ENCODE results near the gene ADAMTS17. TPM values are rescaled to one million over a fixed set of nuclear protein-coding genes. Genes with fewer than 3 reads are reported as not detected.

The ADAMTS17 gene
- total RNA-seq, 1 donor from 2014 or later, result 6.2 TPM

- Histone ChIP-seq H3K9me3 (peaks cover 5% of the 10 kb centered on the region), H3K27me3 (peaks cover 32% of the 10 kb centered on the region), H3K4me3 (peak overlapping the region; percentile 44), H3K4me1 (no peaks in the 10 kb centered on the region), H3K36me3 (no peaks in the 10 kb centered on the region), H3K27ac (no peak overlapping the region)
- intact Hi-C loops (cut with DNase I), result no loop called here
- TF ChIP-seq, protein P1, sequence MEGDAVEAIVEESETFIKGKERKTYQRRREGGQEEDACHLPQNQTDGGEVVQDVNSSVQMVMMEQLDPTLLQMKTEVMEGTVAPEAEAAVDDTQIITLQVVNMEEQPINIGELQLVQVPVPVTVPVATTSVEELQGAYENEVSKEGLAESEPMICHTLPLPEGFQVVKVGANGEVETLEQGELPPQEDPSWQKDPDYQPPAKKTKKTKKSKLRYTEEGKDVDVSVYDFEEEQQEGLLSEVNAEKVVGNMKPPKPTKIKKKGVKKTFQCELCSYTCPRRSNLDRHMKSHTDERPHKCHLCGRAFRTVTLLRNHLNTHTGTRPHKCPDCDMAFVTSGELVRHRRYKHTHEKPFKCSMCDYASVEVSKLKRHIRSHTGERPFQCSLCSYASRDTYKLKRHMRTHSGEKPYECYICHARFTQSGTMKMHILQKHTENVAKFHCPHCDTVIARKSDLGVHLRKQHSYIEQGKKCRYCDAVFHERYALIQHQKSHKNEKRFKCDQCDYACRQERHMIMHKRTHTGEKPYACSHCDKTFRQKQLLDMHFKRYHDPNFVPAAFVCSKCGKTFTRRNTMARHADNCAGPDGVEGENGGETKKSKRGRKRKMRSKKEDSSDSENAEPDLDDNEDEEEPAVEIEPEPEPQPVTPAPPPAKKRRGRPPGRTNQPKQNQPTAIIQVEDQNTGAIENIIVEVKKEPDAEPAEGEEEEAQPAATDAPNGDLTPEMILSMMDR (IDR thresholded peaks at IDR 0.05), result no peak
- ATAC-seq (peak; percentile 46), DNase-seq (no peak)
Measured at GRCh38 chr15:100373120-100373896, 31.5 kb upstream of the ADAMTS17 start.

DNA sequence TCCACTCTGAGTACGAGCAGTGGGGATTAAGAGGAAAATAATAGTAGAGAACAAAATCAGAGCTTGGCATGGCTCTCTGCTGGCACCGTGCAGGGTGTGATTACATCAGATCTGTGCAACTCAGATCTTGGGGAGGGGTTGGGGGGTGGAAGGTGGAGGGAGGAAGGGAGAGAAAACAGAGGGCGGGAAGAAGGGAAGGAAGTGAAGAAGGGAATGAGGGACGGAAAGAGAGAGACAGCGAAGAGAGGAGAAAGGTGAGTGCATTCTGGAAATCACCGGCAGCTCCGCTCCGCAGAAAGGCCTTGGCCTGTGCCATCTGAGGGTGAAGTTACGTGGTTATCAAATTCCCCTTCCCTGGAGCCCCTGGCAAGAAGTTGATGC is 31.0 kb upstream of the ADAMTS17 start:
- Histone ChIP-seq H3K4me3 (peak overlapping the region; percentile 44), H3K9me3 (peaks cover 5% of the 10 kb centered on the region), H3K4me1 (no peaks in the 10 kb centered on the region), H3K36me3 (no peaks in the 10 kb centered on the region), H3K27ac (no peak overlapping the region), H3K27me3 (peaks cover 32% of the 10 kb centered on the region)
- intact Hi-C loops (cut with DNase I), result no loop called here
- DNase-seq (no peak), ATAC-seq (peak; percentile 62)
- TF ChIP-seq, protein P1 (IDR thresholded peaks at IDR 0.05), result no peak

DNA sequence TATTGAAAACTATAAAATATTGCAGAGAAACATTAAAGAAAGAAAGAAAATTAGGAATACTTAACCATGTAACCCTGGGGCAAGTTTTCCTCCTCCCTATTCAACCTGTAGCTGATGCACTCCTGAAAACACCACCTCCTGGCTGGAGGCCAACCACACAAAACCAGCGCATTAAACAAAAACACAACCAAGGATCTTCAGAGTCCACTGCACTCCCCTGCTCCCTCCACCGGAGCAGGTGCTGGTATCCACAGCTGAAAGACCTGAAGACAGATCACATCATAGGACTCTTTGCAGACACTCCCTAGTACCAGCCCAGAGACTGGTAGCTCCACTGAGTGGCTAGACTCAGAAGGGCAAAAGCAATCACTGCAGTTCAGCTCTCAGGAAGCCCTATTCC is 13.6 kb upstream of the ADAMTS17 start:
- DNase-seq (no peak), ATAC-seq (no peak)
- Histone ChIP-seq H3K9me3 (no peaks in the 10 kb centered on the region), H3K27ac (no peak overlapping the region), H3K36me3 (no peaks in the 10 kb centered on the region), H3K27me3 (peaks cover 5% of the 10 kb centered on the region), H3K4me3 (no peak overlapping the region), H3K4me1 (peaks cover 5% of the 10 kb centered on the region)
- intact Hi-C loops (cut with DNase I), result no loop called here
- TF ChIP-seq, protein P1 (IDR thresholded peaks at IDR 0.05), result no peak

- H3K9me3 ChIP-seq, result no peaks in the 10 kb centered on the region
- no peak for ATAC-seq
- intact Hi-C loops (cut with DNase I), result no loop called here
- no peak overlapping the region for H3K4me3 ChIP-seq
- TF ChIP-seq, protein P1 (IDR thresholded peaks at IDR 0.05), result no peak
- H3K4me1 ChIP-seq, result peaks cover 5% of the 10 kb centered on the region
- DNase-seq, result no peak
- no peaks in the 10 kb centered on the region for H3K36me3 ChIP-seq
- peaks cover 5% of the 10 kb centered on the region for H3K27me3 ChIP-seq
- no peak overlapping the region for H3K27ac ChIP-seq
Measured at GRCh38 chr15:100353449-100353848, 11.7 kb upstream of the ADAMTS17 start.

DNA sequence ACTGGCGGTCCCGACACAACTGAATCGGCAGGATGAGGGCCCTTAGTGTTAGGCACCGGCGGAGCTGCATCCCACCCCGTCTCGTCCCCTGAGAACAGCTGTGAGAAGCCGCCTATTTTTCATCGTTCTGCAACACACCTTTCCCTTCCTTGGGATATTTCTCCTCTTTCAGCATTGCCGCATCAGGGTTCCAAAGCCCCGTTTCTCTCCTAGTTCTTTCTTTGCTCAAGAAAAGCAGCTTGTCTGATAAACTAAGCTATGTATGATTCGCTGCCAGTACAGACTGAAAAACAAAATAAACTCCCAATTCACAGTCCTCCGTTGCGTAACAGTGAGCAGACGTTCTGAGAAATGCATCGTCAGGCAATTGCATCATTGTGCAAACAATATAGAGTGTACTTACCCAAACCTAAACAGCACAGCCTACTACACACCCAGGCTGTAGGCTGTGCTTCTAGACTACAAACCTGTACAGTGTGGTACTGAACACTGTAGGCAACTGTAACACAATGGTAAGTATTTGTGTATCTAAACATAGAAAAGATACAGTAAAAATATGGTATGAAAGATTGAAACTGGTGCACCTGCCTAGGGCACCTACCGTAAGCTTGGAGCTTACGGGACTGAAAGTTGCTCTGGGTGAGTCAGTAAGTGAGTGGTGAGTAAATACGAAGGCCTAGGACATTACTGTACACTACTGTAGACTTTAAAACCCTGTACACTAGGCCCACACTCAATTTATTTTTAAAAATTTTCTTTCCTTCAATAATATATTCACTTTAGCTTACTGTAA is 8.9 kb upstream of the ADAMTS17 start:
- no peaks in the 10 kb centered on the region for H3K9me3 ChIP-seq
- H3K4me3 ChIP-seq, result peak overlapping the region; percentile 85
- H3K36me3 ChIP-seq, result no peaks in the 10 kb centered on the region
- peaks cover 5% of the 10 kb centered on the region for H3K27me3 ChIP-seq
- ATAC-seq (peak; percentile 78), DNase-seq (no peak)
- peaks cover 5% of the 10 kb centered on the region for H3K4me1 ChIP-seq
- intact Hi-C loops (cut with DNase I), result no loop called here
- peak overlapping the region; percentile 98 for H3K27ac ChIP-seq
- TF ChIP-seq, protein P1 (IDR thresholded peaks at IDR 0.05), result no peak
